B cell (primary cell): ENCODE measurements around the gene HMBS.

Experiments
- EZH2 ChIP-seq: IDR thresholded peaks from 2 replicates; pipeline ENCODE4 v1.6.1; 2012; ENCODE audit warnings: borderline replicate concordance, low read depth, mild to moderate bottlenecking, moderate library complexity, low read length; ENCODE audit not compliant: insufficient read depth, poor library complexity, severe bottlenecking
- TF ChIP-seq, protein P1 (sequence below): fragments of 200-600 bp; IDR thresholded peaks from one replicate; pipeline ENCODE4 v1.8.0; 2022; ENCODE audit warnings: antibody characterized with exemption, mild to moderate bottlenecking

DNA sequence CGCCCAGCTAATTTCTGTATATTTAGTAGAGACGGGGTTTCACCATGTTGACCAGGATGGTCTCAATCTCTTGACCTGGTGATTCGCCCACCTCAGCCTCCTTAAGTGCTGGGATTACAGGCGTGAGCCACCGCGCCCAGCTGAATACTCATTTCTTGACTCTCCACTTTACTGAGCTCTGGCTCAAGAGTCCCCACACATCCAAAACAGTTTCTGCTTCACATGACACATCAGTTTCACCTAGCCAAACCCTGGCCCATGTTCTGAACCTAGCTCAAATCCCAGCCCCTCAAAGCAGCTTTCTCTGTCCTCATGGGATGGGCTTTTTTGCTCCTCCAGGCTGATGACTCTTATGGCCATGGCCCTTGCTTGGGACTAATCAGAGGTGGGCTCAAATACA, 37.5 kb upstream of the HMBS start:
- TF ChIP-seq, protein P1, sequence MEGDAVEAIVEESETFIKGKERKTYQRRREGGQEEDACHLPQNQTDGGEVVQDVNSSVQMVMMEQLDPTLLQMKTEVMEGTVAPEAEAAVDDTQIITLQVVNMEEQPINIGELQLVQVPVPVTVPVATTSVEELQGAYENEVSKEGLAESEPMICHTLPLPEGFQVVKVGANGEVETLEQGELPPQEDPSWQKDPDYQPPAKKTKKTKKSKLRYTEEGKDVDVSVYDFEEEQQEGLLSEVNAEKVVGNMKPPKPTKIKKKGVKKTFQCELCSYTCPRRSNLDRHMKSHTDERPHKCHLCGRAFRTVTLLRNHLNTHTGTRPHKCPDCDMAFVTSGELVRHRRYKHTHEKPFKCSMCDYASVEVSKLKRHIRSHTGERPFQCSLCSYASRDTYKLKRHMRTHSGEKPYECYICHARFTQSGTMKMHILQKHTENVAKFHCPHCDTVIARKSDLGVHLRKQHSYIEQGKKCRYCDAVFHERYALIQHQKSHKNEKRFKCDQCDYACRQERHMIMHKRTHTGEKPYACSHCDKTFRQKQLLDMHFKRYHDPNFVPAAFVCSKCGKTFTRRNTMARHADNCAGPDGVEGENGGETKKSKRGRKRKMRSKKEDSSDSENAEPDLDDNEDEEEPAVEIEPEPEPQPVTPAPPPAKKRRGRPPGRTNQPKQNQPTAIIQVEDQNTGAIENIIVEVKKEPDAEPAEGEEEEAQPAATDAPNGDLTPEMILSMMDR = no peak
- no peak for TF ChIP-seq EZH2
